G401 (cell line): ENCODE measurements around the gene COL8A1. TPM values are rescaled to one million over a fixed set of nuclear protein-coding genes. Genes with fewer than 3 reads are reported as not detected.

Source experiments
- DNase-seq: peaks from one replicate; pipeline ENCODE4 v3.0.0-alpha.2; 2015; ENCODE audit warnings: low spot score
- in situ Hi-C: cut with HindIII; loops from 2 replicates; pipeline ENCODE4 v1.10.0; 2016; ENCODE audit warnings: low sequenced_read_pairs, mixed read lengths
- total RNA-seq: library from RNA; depleted of rRNA; stranded (reverse); fragments of >200 nt; shearing (Covaris generic); gene quantifications from 2 replicates; pipeline ENCODE4 v1.2.3, GENCODE V29; 2014

The COL8A1 gene
- total RNA-seq, 1 experiment from 2014 or later = not detected

DNA sequence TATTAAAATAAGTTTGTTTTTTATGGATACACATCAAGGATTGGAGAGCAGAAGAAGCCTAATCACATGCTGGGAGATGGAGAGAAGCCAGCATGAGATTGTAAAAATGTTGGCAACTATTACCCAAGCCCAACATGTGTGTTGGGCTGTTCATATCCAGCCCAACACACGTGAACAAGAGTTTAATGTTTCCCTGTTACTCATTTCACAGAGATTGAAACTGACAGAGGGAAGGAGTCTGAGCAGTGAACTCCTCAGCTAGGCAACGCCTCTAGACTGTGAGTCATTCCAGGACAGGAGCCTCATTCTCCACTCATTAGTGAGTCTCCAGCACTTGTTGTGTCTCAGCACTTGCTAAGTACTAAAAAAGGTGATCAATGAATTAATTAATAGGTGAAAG, 136.1 kb downstream of the COL8A1 start:
- in situ Hi-C loops = no loop called here
- no peak for DNase-seq

DNA sequence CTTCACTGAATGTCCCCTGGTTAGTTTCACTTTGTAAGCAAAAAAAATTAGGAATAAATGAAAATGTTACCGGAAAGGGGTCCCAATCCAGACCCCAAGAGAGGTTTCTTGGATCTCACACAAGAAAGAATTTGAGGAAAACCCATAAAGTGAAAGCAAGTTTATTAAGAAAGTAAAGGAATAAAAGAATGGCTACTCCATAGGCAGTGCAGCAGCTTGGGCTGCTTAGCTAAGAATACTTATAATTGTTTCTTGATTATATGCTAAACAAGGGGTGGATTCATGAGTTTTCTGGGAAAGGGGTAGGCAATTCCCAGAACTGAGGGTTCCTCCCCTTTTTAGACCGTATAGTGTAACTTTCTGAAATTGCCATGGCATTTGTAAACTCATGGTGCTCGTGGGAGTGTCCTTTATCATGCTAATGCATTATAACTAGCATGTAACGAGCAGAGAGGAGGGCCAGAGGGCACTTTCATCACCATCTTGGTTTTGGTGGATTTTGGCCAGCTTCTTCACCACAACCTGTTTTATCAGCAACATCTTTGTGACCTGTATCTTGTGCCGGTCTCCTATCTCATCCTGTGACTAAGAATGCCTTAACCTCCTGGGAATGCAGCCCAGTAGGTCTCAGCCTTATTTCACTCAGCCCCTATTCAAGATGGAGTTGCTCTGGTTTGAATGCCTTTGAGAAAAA, 138.3 kb downstream of the COL8A1 start:
- in situ Hi-C loops = no loop called here
- no peak for DNase-seq

- in situ Hi-C loops = no loop called here
- no peak for DNase-seq
Observed at GRCh38 chr3:99777210-99777549, 138.8 kb downstream of the COL8A1 start.

- in situ Hi-C loops = no loop called here
- DNase-seq = no peak
Observed at GRCh38 chr3:99777708-99778107, 139.3 kb downstream of the COL8A1 start.

- in situ Hi-C loops = no loop called here
- DNase-seq = no peak
Observed at GRCh38 chr3:99780749-99781148, 142.4 kb downstream of the COL8A1 start.

- in situ Hi-C loops = no loop called here
- no peak for DNase-seq
Observed at GRCh38 chr3:99781761-99782160, 143.4 kb downstream of the COL8A1 start.

GRCh38 chr3:99783011-99783573, 144.7 kb downstream of the COL8A1 start:
- in situ Hi-C loops = no loop called here
- DNase-seq = no peak

GRCh38 chr3:99789011-99789721, 150.8 kb downstream of the COL8A1 start:
- peak; percentile 17 for DNase-seq
- in situ Hi-C loops = no loop called here

DNA sequence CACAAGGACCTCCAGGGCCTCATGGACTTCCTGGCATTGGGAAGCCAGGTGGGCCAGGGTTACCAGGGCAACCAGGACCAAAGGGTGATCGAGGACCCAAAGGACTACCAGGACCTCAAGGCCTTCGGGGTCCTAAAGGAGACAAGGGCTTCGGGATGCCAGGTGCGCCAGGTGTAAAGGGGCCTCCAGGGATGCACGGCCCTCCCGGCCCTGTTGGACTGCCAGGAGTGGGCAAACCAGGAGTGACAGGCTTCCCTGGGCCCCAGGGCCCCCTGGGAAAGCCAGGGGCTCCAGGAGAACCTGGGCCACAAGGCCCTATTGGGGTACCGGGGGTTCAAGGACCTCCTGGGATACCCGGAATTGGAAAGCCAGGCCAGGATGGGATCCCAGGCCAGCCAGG, 156.1 kb downstream of the COL8A1 start:
- in situ Hi-C loops = no loop called here
- DNase-seq = no peak

DNA sequence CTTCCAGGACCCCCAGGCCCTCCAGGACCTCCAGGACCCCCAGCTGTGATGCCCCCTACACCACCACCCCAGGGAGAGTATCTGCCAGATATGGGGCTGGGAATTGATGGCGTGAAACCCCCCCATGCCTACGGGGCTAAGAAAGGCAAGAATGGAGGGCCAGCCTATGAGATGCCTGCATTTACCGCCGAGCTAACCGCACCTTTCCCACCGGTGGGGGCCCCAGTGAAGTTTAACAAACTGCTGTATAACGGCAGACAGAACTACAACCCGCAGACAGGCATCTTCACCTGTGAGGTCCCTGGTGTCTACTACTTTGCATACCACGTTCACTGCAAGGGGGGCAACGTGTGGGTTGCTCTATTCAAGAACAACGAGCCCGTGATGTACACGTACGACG, 157.2 kb downstream of the COL8A1 start:
- in situ Hi-C loops = no loop called here
- no peak for DNase-seq

DNA sequence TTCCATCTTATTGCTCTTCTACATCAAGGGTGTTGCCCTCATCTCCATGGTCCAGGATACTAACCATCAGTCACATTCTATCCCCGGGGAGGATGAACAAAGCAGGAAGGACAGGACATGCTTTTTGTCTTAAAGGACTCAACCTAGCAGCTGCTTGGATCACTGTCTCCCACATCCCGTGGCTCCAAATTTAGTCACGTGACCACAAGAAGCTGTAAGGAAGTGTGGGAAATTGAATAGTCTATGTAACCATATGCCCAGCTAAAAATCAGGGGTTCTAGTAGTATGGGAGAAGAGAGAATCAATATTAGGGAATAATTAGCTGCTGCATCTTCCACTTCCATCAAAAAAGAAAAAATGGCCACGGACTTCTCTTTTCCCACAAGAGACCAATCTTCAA, 161.0 kb downstream of the COL8A1 start:
- DNase-seq = no peak
- in situ Hi-C loops = no loop called here

GRCh38 chr3:99803297-99803696, 164.9 kb downstream of the COL8A1 start:
- no peak for DNase-seq
- in situ Hi-C loops = no loop called here

GRCh38 chr3:99805160-99805559, 166.8 kb downstream of the COL8A1 start:
- in situ Hi-C loops = no loop called here

GRCh38 chr3:99808163-99808794, 169.9 kb downstream of the COL8A1 start:
- DNase-seq = peak; percentile 45
- in situ Hi-C loops = no loop called here

More at GRCh38 chr3:99805160-99805559, 166.8 kb downstream of the COL8A1 start:
- no peak for DNase-seq

DNA sequence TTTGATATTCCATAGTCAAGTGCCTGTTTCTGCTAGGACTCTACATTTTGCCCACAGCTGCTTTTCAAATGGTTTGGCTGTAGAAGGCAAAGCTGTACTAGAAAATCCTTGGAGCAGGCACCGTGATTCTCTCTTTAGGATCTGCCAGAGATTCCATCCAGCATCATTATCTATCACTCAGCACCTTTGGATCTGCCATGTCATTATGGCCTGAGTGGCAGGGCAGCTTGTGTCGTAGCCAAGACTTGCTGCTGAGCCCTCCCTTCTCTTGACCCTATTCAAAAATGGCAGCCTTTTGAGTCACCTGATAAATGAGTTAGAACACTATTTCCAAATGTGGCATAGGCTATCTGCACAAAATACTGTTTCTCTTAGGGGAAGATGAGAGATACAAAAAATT, 171.2 kb downstream of the COL8A1 start:
- in situ Hi-C loops = no loop called here
- DNase-seq = no peak

DNA sequence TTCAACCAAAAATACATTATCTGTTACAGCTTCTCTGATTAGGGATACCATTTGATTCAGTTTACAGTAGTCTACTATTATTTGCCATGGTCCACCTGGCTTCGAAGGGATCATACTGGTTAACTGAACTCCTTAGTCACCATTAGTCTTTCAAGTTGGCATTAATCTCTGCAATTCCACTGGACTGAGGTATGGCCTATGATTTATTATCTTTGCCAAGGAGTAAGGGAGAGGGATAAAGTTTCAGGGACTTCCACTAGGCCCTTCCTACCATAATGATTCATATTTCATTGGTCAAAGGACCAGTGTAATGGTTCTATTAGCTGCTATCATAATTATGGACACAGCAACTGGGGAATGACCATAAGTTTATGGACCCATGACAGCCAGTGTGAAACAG, 172.0 kb downstream of the COL8A1 start:
- in situ Hi-C loops = no loop called here
- DNase-seq = no peak

DNA sequence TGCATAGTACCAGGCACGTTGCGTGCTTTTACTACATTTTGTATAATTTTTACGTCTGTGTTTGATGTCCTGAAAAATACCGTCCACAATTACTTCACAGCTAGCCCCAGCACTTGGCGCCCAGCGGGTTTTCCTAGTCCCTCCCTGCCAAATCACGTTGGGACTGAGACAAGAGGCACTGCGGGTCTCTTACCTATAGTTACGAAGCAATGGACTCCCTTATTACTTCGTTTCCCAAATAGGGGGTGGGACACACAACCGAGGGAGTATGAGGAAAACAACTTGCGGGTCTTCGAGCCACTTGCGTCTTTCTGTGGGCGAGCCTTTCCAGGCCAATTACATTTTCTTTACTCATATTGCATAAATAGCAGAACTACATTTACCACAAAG, 178.6 kb downstream of the COL8A1 start:
- peak; percentile 64 for DNase-seq
- in situ Hi-C loops = no loop called here

DNA sequence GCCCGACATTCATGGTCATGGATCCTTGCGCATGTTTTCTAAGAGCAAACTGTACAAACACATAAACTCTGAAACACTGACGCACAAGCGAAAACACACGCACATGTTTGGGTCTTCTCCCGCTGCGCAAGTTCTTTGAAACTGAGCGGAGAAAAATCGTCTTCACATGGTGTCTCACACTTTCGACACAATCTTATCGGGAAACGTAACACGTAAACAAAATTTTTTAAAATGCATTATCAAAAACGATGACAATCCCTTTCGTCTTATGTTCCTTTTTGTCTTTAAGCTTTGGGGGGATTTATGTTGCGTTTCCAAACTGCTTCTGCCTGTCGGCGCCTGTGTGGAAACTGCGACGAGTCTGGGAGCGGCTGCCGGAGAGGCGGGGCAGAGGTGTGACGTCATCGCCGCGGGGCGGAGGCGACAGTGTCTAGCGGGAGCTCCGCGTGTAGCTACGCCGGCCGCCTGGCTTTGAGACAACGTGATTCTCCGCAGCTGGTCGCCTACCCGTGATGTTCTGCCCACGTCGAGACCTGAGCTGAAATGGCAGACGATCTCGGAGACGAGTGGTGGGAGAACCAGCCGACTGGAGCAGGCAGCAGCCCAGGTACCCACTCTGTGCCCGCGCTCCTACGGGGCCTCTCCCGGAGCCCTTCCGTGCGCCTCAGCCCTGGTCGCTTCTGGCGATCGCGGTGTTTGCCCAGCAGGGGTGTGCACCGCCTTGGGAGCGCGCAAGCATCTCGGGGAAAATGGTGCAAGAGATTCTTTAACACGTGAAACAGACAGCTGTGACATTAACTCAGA, 179.2 kb downstream of the COL8A1 start, which contains the start of gene CMSS1:
CMSS1 (plus strand) TSS at position 426 of the 804 bp plus-strand sequence.
- DNase-seq = peak; percentile 89
- in situ Hi-C loops = no loop called here

DNA sequence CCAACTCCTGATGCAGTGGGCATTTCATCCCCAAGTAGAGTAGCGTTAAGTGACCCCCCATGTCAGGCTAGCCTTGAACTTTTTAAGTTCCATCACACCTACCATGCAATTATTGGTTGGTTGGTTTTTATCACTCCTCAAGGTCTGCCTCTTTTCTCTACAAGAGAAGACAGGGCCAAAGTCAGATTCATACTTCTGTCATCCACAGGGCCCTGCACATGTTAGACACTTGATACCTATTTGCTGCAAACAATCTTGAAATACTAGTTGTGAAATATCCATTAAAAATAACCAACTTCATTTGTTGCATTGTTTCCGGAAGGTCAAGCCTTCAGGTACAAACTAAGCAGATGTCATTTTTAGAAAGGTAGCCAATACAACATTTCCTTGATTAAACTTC, 180.4 kb downstream of the COL8A1 start:
- peak; percentile 8 for DNase-seq
- in situ Hi-C loops = no loop called here
